IMR-90 (cell line): Measurements from ENCODE around the gene WIPF1. TPM values are rescaled to one million over a fixed set of nuclear protein-coding genes. Genes with fewer than 3 reads are reported as not detected.
A peak's percentile ranks its signal among the peaks of the same experiment; 100 is the strongest.

Experiments
- ATAC-seq: fragments of 200-7000 bp; cut with Tn5 transposase; 2 replicates; pipeline ENCODE4 v1.9.1; 2020; ENCODE audit warnings: low read depth, mild to moderate bottlenecking, moderate library complexity
- BruUV-seq: library from RNA; stranded (reverse); fragments of 400-500 nt; replicated peaks from 2 replicates; lab custom pipeline; 2021; lab: Mats Ljungman, UMichigan
- CTCF ChIA-PET: fragments of 300-600 bp; formaldehyde crosslinking; extraction: SDS; loops from one replicate; lab custom pipeline; 2021; ENCODE audit warnings: antibody characterized with exemption; lab: Yijun Ruan, JAX
- POLR2A ChIA-PET: fragments of 300-600 bp; sonication (Branson Sonifier 250); formaldehyde crosslinking; loops from one replicate; lab custom pipeline; 2022; ENCODE audit warnings: antibody characterized with exemption; ENCODE audit not compliant: unreplicated experiment; lab: Charles Lee
- DNase-seq: peaks from one replicate; pipeline ENCODE4 v3.0.0; 2013
- H2AFZ ChIP-seq: replicated peaks from 2 replicates; pipeline ENCODE3; 2013; ENCODE audit warnings: low read length, mild to moderate bottlenecking; ENCODE audit not compliant: poor library complexity
- H2AK5ac ChIP-seq: 2 replicates; pipeline ENCODE4 v1.6.1; 2013; ENCODE audit warnings: low read depth, low read length, inconsistent platforms
- H2AK9ac ChIP-seq: replicated peaks from 2 replicates; pipeline ENCODE3; 2013; ENCODE audit warnings: mild to moderate bottlenecking, low read depth, low read length, moderate library complexity; ENCODE audit not compliant: poor library complexity
- H2BK120ac ChIP-seq: 2 replicates; pipeline ENCODE4 v1.6.1; 2013; ENCODE audit warnings: low read depth, low read length, inconsistent platforms
- H2BK15ac ChIP-seq: 3 replicates; pipeline ENCODE4 v1.6.1; 2013; ENCODE audit warnings: low read depth, low read length, inconsistent platforms
- H2BK20ac ChIP-seq: 2 replicates; pipeline ENCODE4 v1.6.1; 2013; ENCODE audit warnings: low read depth, mild to moderate bottlenecking, inconsistent platforms, low read length, moderate library complexity
- H2BK5ac ChIP-seq: 2 replicates; pipeline ENCODE4 v1.6.1; 2013; ENCODE audit warnings: mild to moderate bottlenecking, low read depth, low read length, inconsistent platforms; ENCODE audit not compliant: poor library complexity, severe bottlenecking
- H3K14ac ChIP-seq: replicated peaks from 2 replicates; pipeline ENCODE4 v1.6.1; 2013; ENCODE audit warnings: low read depth, low read length, inconsistent platforms
- H3K18ac ChIP-seq: 2 replicates; pipeline ENCODE4 v1.6.1; 2013; ENCODE audit warnings: low read depth, low read length, control low read depth
- H3K23ac ChIP-seq: 2 replicates; pipeline ENCODE4 v1.6.1; 2013; ENCODE audit warnings: low read depth, low read length, inconsistent platforms
- H3K27ac ChIP-seq: 2 replicates; pipeline ENCODE4 v1.5.1; 2013; ENCODE audit warnings: mild to moderate bottlenecking, control low read depth, low read length; ENCODE audit not compliant: insufficient read depth
- H3K27me3 ChIP-seq: 2 replicates; pipeline ENCODE4 v1.6.1; 2013; ENCODE audit warnings: low read length; ENCODE audit not compliant: control insufficient read depth, insufficient read depth
- H3K36me3 ChIP-seq: 2 replicates; pipeline ENCODE4 v1.6.1; 2013; ENCODE audit warnings: low read length, mixed read lengths; ENCODE audit not compliant: control insufficient read depth, insufficient read depth
- H3K4ac ChIP-seq: 2 replicates; pipeline ENCODE4 v1.6.1; 2013; ENCODE audit warnings: low read depth, low read length, inconsistent platforms
- H3K4me1 ChIP-seq: 2 replicates; pipeline ENCODE4 v1.6.1; 2013; ENCODE audit warnings: low read length, mixed read lengths; ENCODE audit not compliant: control insufficient read depth, insufficient read depth
- H3K4me2 ChIP-seq: 2 replicates; pipeline ENCODE4 v1.6.1; 2013; ENCODE audit warnings: low read depth, mild to moderate bottlenecking, control low read depth, low read length, moderate library complexity
- H3K4me3 ChIP-seq: 2 replicates; pipeline ENCODE4 v1.5.1; 2013; ENCODE audit warnings: low read depth, mild to moderate bottlenecking, control low read depth, low read length, moderate library complexity; ENCODE audit not compliant: insufficient read depth
- H3K56ac ChIP-seq: 2 replicates; pipeline ENCODE4 v1.6.1; 2013; ENCODE audit warnings: low read length, inconsistent platforms; ENCODE audit not compliant: insufficient read depth; ENCODE audit errors: extremely low read depth
- H3K79me1 ChIP-seq, 2 experiments: 2 replicates each; pipeline ENCODE4 v1.6.1; 2013; ENCODE audit warnings: low read length in 2 of 2, inconsistent platforms in 1 of 2, low read depth in 1 of 2
- H3K9ac ChIP-seq: 2 replicates; pipeline ENCODE4 v1.6.1; 2013; ENCODE audit warnings: low read depth, low read length, control low read depth
- H3K9me1 ChIP-seq: 2 replicates; pipeline ENCODE4 v1.6.1; 2013; ENCODE audit warnings: low read length, inconsistent platforms; ENCODE audit not compliant: insufficient read depth
- H3K9me3 ChIP-seq: 2 replicates; pipeline ENCODE4 v1.6.1; 2013; ENCODE audit warnings: low read length; ENCODE audit not compliant: control insufficient read depth, insufficient read depth
- H4K20me1 ChIP-seq: 2 replicates; pipeline ENCODE4 v1.6.1; 2013; ENCODE audit warnings: low read length, inconsistent platforms; ENCODE audit not compliant: insufficient read depth
- H4K5ac ChIP-seq: 2 replicates; pipeline ENCODE4 v1.6.1; 2013; ENCODE audit warnings: mild to moderate bottlenecking, low read depth, low read length, control low read depth
- H4K8ac ChIP-seq, 2 experiments: 2 replicates each; pipeline ENCODE4 v1.6.1; 2013; ENCODE audit warnings: low read depth in 2 of 2, low read length in 2 of 2, control low read depth in 1 of 2, inconsistent platforms in 1 of 2
- H4K91ac ChIP-seq: 2 replicates; pipeline ENCODE4 v1.6.1; 2013; ENCODE audit warnings: low read depth, low read length, inconsistent platforms; ENCODE audit not compliant: insufficient read depth
- BHLHE40 ChIP-seq: fragments of 150-350 bp; IDR thresholded peaks from 2 replicates; pipeline ENCODE4 v1.6.1; 2016; ENCODE audit warnings: mild to moderate bottlenecking, low read depth, low read length
- CEBPB ChIP-seq: IDR thresholded peaks from 2 replicates; pipeline ENCODE4 v1.6.1; 2012; ENCODE audit warnings: low read depth, low read length, improper control_type of control experiment
- CHD1 ChIP-seq: IDR thresholded peaks from 2 replicates; pipeline ENCODE4 v1.6.1; 2012; ENCODE audit warnings: low read depth, low read length, improper control_type of control experiment
- FOS ChIP-seq: fragments of 150-350 bp; IDR thresholded peaks from 2 replicates; pipeline ENCODE4 v1.6.1; 2016; ENCODE audit warnings: low read depth, low read length
- MAFK ChIP-seq: IDR thresholded peaks from 2 replicates; pipeline ENCODE4 v1.6.1; 2012; ENCODE audit warnings: low read depth, low read length, improper control_type of control experiment
- MAZ ChIP-seq: IDR thresholded peaks from 2 replicates; pipeline ENCODE4 v1.6.1; 2012; ENCODE audit warnings: low read depth, mild to moderate bottlenecking, low read length, improper control_type of control experiment, moderate library complexity, borderline replicate concordance
- MXI1 ChIP-seq: IDR thresholded peaks from 2 replicates; pipeline ENCODE4 v1.6.1; 2012; ENCODE audit warnings: low read depth, mild to moderate bottlenecking, low read length, moderate library complexity, borderline replicate concordance
- POLR2A ChIP-seq: IDR thresholded peaks from 2 replicates; pipeline ENCODE4 v1.6.1; 2012; ENCODE audit warnings: mild to moderate bottlenecking, low read depth, low read length
- RAD21 ChIP-seq: IDR thresholded peaks from 2 replicates; pipeline ENCODE4 v1.6.1; 2012; ENCODE audit warnings: low read length, improper control_type of control experiment
- RCOR1 ChIP-seq: IDR thresholded peaks from 2 replicates; pipeline ENCODE4 v1.6.1; 2012; ENCODE audit warnings: mild to moderate bottlenecking, low read length, improper control_type of control experiment; ENCODE audit not compliant: insufficient replicate concordance
- RFX5 ChIP-seq: IDR thresholded peaks from 2 replicates; pipeline ENCODE4 v1.8.0; 2012; ENCODE audit warnings: low read depth, mild to moderate bottlenecking, low read length, moderate library complexity
- SMC3 ChIP-seq: fragments of 150-350 bp; IDR thresholded peaks from 2 replicates; pipeline ENCODE4 v1.6.1; 2016; ENCODE audit warnings: low read depth, mild to moderate bottlenecking, antibody characterized with exemption, low read length, moderate library complexity
- WGBS, 2 experiments: methylation state at CpG; one replicate each; pipeline versions ENCODE4 v1.1.5 to v1.1.7; 2013; ENCODE audit warnings: missing lambda C conversion rate in 2 of 2; ENCODE audit not compliant: insufficient read length in 1 of 2; ENCODE audit errors: extremely low coverage in 2 of 2; 5-methylcytosine and 5-hydroxymethylcytosine counted together
- dilution Hi-C: fragments of 300-500 bp; cut with HindIII; formaldehyde crosslinking; loops from one replicate; pipeline ENCODE4 v1.14.3; 2018; ENCODE audit warnings: low sequenced_read_pairs; ENCODE audit not compliant: unreplicated experiment
- in situ Hi-C: fragments of 300-500 bp; cut with MboI; formaldehyde crosslinking; loops from 3 replicates; pipeline ENCODE4 v1.14.3; 2019; ENCODE audit warnings: low sequenced_read_pairs, inconsistent platforms, mixed read lengths
- intact Hi-C: fragments of 100-400 bp; cut with micrococcal nuclease; formaldehyde crosslinking; loops from 2 replicates; pipeline ENCODE4 v1.10.0; 2022
- polyA plus RNA-seq, 3 experiments: library from polyadenylated mRNA; depleted of rRNA; stranded (reverse); fragments of >200 nt; gene quantifications; 2 replicates each; pipeline ENCODE4 v1.2.3, GENCODE V29; 2012; ENCODE audit warnings: low replicate concordance in 1 of 3
- total RNA-seq: library from RNA; depleted of rRNA; stranded (reverse); fragments of >200 nt; gene quantifications from 2 replicates; pipeline ENCODE4 v1.2.3, GENCODE V29; 2012
- TF ChIP-seq, protein P1 (sequence below): fragments of 150-350 bp; IDR thresholded peaks from 2 replicates; pipeline ENCODE4 v1.6.1; 2016; ENCODE audit warnings: low read depth, mild to moderate bottlenecking, low read length, moderate library complexity, borderline replicate concordance
- TF ChIP-seq, protein P2 (sequence below): fragments of 150-350 bp; IDR thresholded peaks from 2 replicates; pipeline ENCODE4 v1.6.1; 2017; ENCODE audit warnings: mild to moderate bottlenecking, antibody characterized with exemption, low read length, low read depth
- TF ChIP-seq, protein P3 (sequence below): conservative IDR thresholded peaks from 2 replicates; pipeline ENCODE4 v1.5.1; 2012; ENCODE audit warnings: mild to moderate bottlenecking, low read depth, low read length, improper control_type of control experiment

The WIPF1 gene
- total and polyA plus RNA-seq, 2 of the 4 experiments (the other 2 are of a cell fraction) = 2.7 to 13.5 TPM

- CTCF ChIA-PET = no interaction called here
- H3K27ac ChIP-seq = no peak overlapping the region
- TF ChIP-seq RFX5 = no peak
- TF ChIP-seq, protein P1, sequence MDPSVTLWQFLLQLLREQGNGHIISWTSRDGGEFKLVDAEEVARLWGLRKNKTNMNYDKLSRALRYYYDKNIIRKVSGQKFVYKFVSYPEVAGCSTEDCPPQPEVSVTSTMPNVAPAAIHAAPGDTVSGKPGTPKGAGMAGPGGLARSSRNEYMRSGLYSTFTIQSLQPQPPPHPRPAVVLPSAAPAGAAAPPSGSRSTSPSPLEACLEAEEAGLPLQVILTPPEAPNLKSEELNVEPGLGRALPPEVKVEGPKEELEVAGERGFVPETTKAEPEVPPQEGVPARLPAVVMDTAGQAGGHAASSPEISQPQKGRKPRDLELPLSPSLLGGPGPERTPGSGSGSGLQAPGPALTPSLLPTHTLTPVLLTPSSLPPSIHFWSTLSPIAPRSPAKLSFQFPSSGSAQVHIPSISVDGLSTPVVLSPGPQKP = no peak
- no peak for TF ChIP-seq SMC3
- no peak for TF ChIP-seq BHLHE40
- TF ChIP-seq POLR2A = no peak
- TF ChIP-seq FOS = no peak
- no peak for TF ChIP-seq MAZ
- TF ChIP-seq RAD21 = no peak
- TF ChIP-seq RCOR1 = no peak
- TF ChIP-seq, protein P2, sequence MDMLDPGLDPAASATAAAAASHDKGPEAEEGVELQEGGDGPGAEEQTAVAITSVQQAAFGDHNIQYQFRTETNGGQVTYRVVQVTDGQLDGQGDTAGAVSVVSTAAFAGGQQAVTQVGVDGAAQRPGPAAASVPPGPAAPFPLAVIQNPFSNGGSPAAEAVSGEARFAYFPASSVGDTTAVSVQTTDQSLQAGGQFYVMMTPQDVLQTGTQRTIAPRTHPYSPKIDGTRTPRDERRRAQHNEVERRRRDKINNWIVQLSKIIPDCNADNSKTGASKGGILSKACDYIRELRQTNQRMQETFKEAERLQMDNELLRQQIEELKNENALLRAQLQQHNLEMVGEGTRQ = no peak
- TF ChIP-seq, protein P3, sequence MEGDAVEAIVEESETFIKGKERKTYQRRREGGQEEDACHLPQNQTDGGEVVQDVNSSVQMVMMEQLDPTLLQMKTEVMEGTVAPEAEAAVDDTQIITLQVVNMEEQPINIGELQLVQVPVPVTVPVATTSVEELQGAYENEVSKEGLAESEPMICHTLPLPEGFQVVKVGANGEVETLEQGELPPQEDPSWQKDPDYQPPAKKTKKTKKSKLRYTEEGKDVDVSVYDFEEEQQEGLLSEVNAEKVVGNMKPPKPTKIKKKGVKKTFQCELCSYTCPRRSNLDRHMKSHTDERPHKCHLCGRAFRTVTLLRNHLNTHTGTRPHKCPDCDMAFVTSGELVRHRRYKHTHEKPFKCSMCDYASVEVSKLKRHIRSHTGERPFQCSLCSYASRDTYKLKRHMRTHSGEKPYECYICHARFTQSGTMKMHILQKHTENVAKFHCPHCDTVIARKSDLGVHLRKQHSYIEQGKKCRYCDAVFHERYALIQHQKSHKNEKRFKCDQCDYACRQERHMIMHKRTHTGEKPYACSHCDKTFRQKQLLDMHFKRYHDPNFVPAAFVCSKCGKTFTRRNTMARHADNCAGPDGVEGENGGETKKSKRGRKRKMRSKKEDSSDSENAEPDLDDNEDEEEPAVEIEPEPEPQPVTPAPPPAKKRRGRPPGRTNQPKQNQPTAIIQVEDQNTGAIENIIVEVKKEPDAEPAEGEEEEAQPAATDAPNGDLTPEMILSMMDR = no peak
- no peak for TF ChIP-seq MAFK
- no peak for TF ChIP-seq CHD1
- no peak for TF ChIP-seq MXI1
- no peak for TF ChIP-seq CEBPB
Observed at GRCh38 chr2:174585657-174586252, 11.8 kb downstream of the WIPF1 start.

More at GRCh38 chr2:174585657-174586252, 11.8 kb downstream of the WIPF1 start:
- ATAC-seq = no peak
- H3K4me3 ChIP-seq = no peak overlapping the region
- no peak overlapping the region; the same call in 1 of the 2 replicates for H4K5ac ChIP-seq
- in situ Hi-C loops (no loop called here), dilution Hi-C loops (no loop called here), intact Hi-C loops (no loop called here)
- H2BK15ac ChIP-seq = no peak overlapping the region
- no peak overlapping the region for H2BK5ac ChIP-seq
- no peaks in the 10 kb centered on the region for H3K9me3 ChIP-seq
- no TSS peak for BruUV-seq
- H3K9me1 ChIP-seq = peaks cover 3% of the 10 kb centered on the region; the same call in 1 of the 2 replicates
- H3K4me1 ChIP-seq = peaks cover 22% of the 10 kb centered on the region
- peak overlapping the region; percentile 40 for H3K4ac ChIP-seq
- H4K8ac ChIP-seq = no peak overlapping the region
- peaks cover 9 to 17% of the 10 kb centered on the region in 2 experiments; a peak in 3 of 4 replicates for H3K79me1 ChIP-seq
- H3K27me3 ChIP-seq = no peaks in the 10 kb centered on the region
- peak overlapping the region; percentile 51; the same call in 1 of the 2 replicates for H2AK5ac ChIP-seq
- peak overlapping the region; percentile 40; the same call in 1 of the 2 replicates for H2BK120ac ChIP-seq
- no peak overlapping the region for H3K9ac ChIP-seq
- no peak overlapping the region for H3K56ac ChIP-seq
- H3K14ac ChIP-seq = 0 out of 2 replicates have a peak overlapping the region, but pooled peaks have one; percentile 8
- H3K4me2 ChIP-seq = no peak overlapping the region
- H4K20me1 ChIP-seq = peaks cover 3% of the 10 kb centered on the region; the same call in 1 of the 2 replicates
- no peak overlapping the region; the same call in 1 of the 2 replicates for H4K91ac ChIP-seq
- no peak overlapping the region for H3K18ac ChIP-seq
- H2AK9ac ChIP-seq = peak overlapping the region; percentile 65
- H3K23ac ChIP-seq = no peak overlapping the region
- DNase-seq = no peak
- WGBS, 2 experiments = 20% methylated on average over 1 of the region's 9 CpGs; no CpG with 5 or more reads in 1 of the 2 experiments
- peaks cover 3% of the 10 kb centered on the region for H3K36me3 ChIP-seq
- H2AFZ ChIP-seq = peak overlapping the region; percentile 10
- 0 out of 2 replicates have a peak overlapping the region, but pooled peaks have one; percentile 13 for H2BK20ac ChIP-seq
- POLR2A ChIA-PET = no interaction called here
